Erythroblast (primary cell): ENCODE measurements around the gene NFIX.

Experiments
- DNase-seq, 2 experiments: peaks; one replicate each; lab custom pipeline; 2025; lab: John Stamatoyannopoulos, UW
- GATA1 ChIP-seq: IDR thresholded peaks from 2 replicates; pipeline ENCODE4 v1.6.1; 2011; ENCODE audit warnings: low read depth, mild to moderate bottlenecking, control low read depth, low read length, moderate library complexity
- POLR2A ChIP-seq: IDR thresholded peaks from 2 replicates; pipeline ENCODE4 v1.6.1; 2011; ENCODE audit warnings: mild to moderate bottlenecking, low read length

The NFIX gene

GRCh38 chr19:13110099-13110610 lies 114.9 kb downstream of the NFIX start:
- no peak for DNase-seq
- TF ChIP-seq POLR2A (no peak), GATA1 (no peak)

- TF ChIP-seq POLR2A (no peak), GATA1 (no peak)
- no peak for DNase-seq
Observed at GRCh38 chr19:13112555-13112954, 117.3 kb downstream of the NFIX start.

- DNase-seq, result no peak
- TF ChIP-seq POLR2A, result no peak
- TF ChIP-seq GATA1, result no peak
Observed at GRCh38 chr19:13115936-13116281, 120.6 kb downstream of the NFIX start.

GRCh38 chr19:13116282-13117175 lies 121.3 kb downstream of the NFIX start, which contains the start of gene TRMT1:
TRMT1 (minus strand) TSS chr19:13116740; CDS start chr19:13116399, 341 bp downstream.
- TF ChIP-seq POLR2A, result no peak
- no peak for TF ChIP-seq GATA1
- peak; percentile 93 to 94 for DNase-seq

DNA sequence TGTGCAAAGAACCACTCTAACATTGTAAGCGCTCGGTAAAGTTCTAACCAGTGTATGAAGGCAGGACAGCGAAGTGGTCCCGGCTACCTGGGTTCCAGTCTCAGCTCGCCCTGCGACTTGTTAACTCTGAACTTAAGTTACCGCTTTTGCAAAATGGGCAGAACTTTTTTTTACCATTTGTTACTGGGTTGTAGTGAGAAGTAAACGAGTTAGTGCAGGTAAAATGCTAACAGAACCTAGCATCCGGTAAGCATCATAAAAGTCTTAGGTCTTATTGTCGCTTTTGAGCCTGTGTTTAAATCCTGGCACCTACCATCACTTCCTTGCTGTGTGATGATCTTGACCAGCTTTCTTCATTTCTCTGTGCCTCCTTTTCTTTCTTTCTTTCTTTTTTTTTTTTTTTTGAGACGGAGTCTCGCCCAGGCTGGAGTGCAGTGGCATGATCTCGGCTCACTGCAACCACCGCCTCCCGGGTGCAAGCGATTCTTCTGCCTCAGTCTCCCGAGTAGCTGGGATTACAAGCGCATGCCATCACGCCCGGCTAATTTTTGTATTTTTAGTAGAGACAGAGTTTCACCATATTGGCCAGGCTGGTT lies 122.0 kb downstream of the NFIX start:
- peak in 1 of 2 experiments; percentile 64 for DNase-seq
- TF ChIP-seq GATA1, result no peak
- no peak for TF ChIP-seq POLR2A

DNA sequence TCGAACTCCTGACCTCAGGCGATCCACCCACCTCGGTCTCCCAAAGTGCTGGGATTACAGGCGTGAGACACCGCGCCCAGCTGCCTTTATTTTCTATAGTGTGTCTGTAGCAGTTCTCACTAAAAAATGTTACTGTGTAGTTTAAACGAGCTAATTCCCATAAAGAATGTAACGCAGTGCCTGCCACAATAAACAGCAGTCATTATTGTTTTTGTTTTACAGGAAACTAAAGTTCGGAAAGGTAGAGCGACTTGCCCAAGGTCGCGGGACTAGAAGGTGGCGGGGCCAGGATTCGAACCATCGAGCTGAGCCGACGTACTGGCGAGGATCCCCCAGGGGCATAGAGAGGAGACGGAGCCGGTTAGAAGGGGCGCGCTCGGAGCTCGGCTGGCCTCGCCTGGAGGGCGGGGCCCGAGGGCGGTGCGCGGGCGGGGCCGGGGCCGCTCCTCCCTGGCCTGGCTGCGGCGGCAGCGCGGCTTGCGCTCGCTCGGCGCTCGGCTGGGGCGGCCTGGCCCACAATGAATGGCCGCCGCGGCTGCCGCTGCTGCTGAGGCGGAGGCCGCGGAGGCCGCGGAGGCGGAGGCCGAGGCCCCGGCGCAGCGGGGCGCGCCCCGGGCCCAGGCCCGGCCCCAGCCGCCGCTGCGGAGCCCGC lies 122.6 kb downstream of the NFIX start, which contains the start of gene NACC1:
Gene NACC1 (plus strand): TSS at position 493 of the 652 bp plus-strand sequence. CDS start 16,944 bp downstream, outside the sequence.
- TF ChIP-seq GATA1, result no peak
- peak; percentile 25 for TF ChIP-seq POLR2A
- DNase-seq, result peak; percentile 93 to 95

DNA sequence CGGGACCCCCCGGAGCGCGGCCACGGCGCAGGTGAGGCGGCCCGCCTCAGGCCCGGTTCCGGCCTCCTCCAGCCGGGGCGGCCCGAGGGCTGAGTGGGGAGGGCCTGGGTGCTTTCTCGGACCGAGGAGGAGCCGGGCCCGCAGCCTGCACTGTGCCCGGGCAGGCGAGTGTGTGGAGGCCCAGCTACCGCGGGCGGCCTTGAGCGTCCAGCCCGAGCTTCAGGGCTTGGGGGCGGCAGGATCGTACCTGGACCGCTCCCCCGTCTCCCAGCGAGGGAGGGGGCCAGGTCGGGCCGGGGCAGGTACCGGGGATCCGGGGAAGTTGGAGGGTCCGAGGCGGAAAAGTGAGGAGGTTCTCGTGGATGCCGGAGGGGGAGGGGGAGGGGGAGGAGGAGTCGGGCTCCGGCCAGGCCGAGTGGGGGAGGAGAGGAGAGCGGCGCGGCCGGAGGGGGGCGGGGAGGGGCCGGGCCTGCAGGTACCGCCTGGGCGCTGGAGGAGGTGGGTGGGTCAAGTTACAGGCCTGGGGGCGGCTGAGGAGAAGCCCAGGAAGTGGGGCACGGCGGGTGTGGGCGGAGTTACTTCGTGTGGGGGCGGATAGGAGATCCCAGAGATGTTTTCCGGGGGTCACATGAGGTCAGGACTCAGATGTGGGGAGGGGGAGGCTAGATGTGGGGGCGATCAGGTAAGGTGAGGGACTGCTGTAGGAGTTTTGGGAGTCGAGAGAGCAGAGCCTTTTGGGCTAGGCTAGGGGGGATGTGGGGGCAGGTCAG lies 123.3 kb downstream of the NFIX start:
- DNase-seq, result peak; percentile 68 to 70

DNA sequence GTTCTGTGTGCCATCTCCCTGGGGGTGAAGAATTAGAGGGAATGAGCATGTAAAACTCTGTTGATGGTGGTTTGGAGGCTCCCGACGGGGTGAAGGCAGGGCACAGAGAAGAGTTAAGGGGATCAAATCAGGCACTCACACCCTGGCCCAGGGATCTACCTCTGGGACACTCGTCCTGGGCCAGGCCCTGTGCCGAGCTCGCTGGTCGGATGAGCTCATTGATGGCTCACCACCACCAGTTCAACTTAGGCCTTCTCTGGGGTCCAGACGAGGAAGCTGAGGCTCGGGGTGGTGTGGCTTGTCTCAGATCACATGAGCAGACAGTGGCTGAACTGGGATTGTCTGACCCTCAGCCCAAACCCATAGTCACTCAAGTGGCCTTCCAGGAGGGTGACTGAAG lies 124.4 kb downstream of the NFIX start:
- TF ChIP-seq POLR2A (no peak), GATA1 (no peak)
- DNase-seq, result no peak

More for the DNA sequence above, 123.3 kb downstream of the NFIX start:
- no peak for TF ChIP-seq POLR2A
- no peak for TF ChIP-seq GATA1

GRCh38 chr19:13120031-13120430 lies 124.8 kb downstream of the NFIX start:
- no peak for TF ChIP-seq GATA1
- no peak for TF ChIP-seq POLR2A

GRCh38 chr19:13120817-13121216 lies 125.5 kb downstream of the NFIX start:
- no peak for DNase-seq
- no peak for TF ChIP-seq POLR2A
- TF ChIP-seq GATA1, result no peak

More at GRCh38 chr19:13120031-13120430, 124.8 kb downstream of the NFIX start:
- no peak for DNase-seq

GRCh38 chr19:13121551-13122274 lies 126.4 kb downstream of the NFIX start:
- DNase-seq, result no peak
- TF ChIP-seq POLR2A (no peak), GATA1 (no peak)

DNA sequence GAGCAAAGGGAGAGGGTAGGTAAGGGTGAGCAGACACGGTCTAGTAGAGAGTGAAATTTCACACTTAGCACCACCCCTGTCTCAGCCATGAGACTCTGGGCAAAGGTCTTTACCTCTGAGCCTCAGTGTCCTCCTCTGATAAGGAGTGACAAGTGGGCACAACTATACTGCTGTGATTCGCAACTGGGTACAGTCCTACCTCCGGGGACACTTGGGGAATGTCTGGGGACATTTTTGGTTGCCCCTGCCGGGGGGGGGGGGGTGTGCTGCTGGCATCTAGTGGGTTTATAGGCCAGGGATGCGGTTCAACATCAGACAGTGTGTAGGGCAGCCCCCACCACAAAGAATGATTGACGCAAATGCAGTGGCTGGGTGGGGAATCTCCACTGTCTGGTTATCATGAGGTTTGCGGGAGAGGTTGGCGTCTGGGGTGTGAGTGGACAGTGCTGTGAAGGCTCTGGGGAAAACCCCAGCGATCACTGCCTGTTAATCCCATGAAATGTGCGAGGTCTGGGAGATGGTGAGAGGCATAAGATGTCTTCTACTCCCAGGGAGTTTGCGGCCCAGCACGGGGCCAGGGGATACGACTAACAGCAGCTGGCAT lies 127.1 kb downstream of the NFIX start:
- DNase-seq, result no peak
- TF ChIP-seq POLR2A (no peak), GATA1 (no peak)
